GM06990 (cell line): ENCODE data around the gene LRRC32.

Source experiments
- DNase-seq: peaks from one replicate; pipeline ENCODE4 v3.0.0-alpha.2; 2011; ENCODE audit not compliant: insufficient read length; ENCODE audit errors: extremely low read depth
- H3K27me3 ChIP-seq: replicated peaks from 2 replicates; pipeline ENCODE4 v1.6.0; 2011; ENCODE audit warnings: low read length; ENCODE audit not compliant: control insufficient read depth, insufficient read depth
- H3K36me3 ChIP-seq: 2 replicates; pipeline ENCODE4 v1.5.1; 2011; ENCODE audit warnings: low read length; ENCODE audit not compliant: control insufficient read depth, insufficient read depth
- H3K4me3 ChIP-seq: replicated peaks from 2 replicates; pipeline ENCODE4 v1.5.1; 2011; ENCODE audit warnings: low read depth, mild to moderate bottlenecking, control low read depth, low read length
- TF ChIP-seq, protein P1 (sequence below): IDR thresholded peaks from 2 replicates; pipeline ENCODE4 v1.5.1; 2011; ENCODE audit warnings: low read length, control low read depth, mild to moderate bottlenecking, inconsistent platforms; ENCODE audit not compliant: insufficient read depth, poor library complexity, severe bottlenecking

Gene LRRC32

DNA sequence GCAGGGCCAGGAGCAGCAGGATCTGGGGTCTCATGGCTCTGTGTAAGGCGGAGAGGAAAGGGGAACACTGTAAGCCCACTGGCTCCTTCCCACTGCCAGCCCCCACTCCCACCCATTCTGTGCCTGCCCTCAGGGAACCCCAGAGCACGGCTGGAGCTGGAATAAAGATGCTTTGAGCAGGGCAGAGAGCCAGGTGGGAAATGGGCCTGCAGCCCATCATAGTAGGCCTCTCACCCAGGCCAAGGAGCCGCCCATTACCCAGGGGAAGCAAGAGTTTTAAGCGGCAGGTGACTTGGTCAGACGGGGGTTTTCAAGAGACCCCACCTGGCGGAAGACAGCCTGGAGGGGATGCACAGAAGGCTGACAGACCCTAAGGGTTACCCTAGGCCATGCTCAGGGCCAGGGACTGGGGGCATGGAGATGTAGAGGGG, 4.6 kb downstream of the LRRC32 start:
- no peak for DNase-seq
- TF ChIP-seq, protein P1, sequence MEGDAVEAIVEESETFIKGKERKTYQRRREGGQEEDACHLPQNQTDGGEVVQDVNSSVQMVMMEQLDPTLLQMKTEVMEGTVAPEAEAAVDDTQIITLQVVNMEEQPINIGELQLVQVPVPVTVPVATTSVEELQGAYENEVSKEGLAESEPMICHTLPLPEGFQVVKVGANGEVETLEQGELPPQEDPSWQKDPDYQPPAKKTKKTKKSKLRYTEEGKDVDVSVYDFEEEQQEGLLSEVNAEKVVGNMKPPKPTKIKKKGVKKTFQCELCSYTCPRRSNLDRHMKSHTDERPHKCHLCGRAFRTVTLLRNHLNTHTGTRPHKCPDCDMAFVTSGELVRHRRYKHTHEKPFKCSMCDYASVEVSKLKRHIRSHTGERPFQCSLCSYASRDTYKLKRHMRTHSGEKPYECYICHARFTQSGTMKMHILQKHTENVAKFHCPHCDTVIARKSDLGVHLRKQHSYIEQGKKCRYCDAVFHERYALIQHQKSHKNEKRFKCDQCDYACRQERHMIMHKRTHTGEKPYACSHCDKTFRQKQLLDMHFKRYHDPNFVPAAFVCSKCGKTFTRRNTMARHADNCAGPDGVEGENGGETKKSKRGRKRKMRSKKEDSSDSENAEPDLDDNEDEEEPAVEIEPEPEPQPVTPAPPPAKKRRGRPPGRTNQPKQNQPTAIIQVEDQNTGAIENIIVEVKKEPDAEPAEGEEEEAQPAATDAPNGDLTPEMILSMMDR = no peak
- H3K4me3 ChIP-seq = no peak overlapping the region
- peaks cover 5% of the 10 kb centered on the region for H3K27me3 ChIP-seq
- H3K36me3 ChIP-seq = no peaks in the 10 kb centered on the region

DNA sequence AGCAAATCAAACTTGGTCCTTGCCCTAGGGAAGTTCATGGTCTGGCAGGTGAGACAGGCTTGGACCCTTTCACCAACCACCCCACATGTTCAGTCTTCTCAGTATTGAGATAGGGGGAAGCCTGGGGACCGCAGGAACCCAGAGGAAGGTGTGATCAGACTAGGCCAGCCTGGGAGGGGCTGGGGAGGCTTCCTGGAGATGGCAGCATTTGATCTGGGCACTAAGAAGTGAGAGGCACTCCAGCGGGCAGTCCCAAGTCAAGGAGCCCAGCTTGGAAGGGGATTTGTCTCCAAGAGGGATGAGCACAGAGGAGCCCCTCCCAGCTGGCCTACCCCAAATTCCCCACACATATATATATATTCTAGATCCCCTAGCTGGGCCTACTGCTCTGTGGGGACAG, 5.4 kb downstream of the LRRC32 start:
- DNase-seq = no peak
- TF ChIP-seq, protein P1 = no peak
- H3K36me3 ChIP-seq = no peaks in the 10 kb centered on the region
- H3K4me3 ChIP-seq = no peak overlapping the region
- H3K27me3 ChIP-seq = peaks cover 5% of the 10 kb centered on the region

DNA sequence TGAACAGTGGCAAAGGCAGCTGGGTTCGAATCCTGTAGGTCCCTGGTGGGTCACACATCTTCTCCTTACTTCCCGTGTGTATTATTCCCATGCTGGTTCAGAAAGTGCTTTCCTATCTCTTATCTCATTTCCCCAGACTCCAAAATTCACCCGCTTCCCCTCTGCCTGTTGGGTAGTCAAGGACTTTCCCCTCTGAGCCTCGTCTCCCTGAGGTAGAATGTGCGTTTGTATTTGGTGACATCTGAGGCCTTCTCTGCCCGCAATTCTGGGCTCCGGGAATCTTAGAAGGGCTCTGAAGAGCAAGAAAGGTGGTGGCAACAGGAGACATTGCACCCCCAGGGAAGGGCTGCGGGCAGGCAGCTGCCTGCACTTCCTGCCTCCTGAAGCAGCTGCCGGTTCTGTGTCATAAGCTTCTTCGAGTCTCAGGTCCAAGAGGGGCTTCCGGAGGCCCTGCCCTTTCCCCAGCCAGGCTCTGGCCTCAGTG, 5.9 kb downstream of the LRRC32 start:
- Histone ChIP-seq H3K4me3 (no peak overlapping the region), H3K36me3 (no peaks in the 10 kb centered on the region), H3K27me3 (peaks cover under 1% of the 10 kb centered on the region)
- no peak for DNase-seq
- TF ChIP-seq, protein P1 = no peak

DNA sequence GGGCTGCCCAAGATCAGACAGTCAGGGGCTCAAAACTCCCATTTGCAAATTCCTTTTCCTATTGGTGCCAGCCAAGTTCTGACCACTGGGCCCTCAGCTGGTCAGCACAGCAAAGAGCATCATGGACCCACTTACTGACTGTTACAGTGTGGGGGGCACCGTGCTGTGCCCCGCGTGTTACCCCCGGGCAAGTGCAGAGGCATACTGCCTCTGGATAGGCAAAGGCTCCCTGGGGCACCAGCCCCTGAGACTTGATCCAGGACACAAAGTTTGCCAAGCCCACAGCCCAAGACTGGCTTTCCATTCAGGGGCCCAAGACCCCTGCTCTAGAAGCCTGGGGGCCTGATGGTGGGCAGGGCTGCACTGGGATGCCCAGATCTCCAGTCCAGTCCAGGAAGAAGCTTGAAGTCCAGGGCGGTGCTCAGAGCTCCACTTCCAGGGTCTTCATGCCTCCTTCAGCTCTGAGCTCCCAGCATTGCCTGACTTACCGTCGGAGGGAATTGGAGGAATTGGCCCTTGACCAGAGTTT, 6.6 kb downstream of the LRRC32 start:
- TF ChIP-seq, protein P1 = no peak
- Histone ChIP-seq H3K36me3 (no peaks in the 10 kb centered on the region), H3K27me3 (no peaks in the 10 kb centered on the region; the same call in 1 of the 2 replicates), H3K4me3 (no peak overlapping the region)
- no peak for DNase-seq

DNA sequence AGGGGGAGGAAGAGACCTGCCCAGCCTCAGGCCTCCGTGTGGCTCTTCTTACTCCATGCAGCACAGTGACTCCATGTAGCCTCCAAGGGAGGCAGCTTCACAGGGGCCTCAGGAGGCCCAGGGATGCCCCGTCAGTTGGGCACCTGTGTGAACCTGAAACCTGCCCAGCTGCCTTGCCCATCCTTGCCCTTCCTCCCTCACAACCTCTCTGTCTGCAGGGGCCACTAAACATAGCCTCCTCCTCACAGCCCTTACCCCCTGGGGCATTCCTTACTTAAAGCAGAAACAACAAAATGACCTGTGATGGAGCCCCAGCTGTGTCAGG, 7.1 kb downstream of the LRRC32 start:
- H3K4me3 ChIP-seq = no peak overlapping the region
- H3K27me3 ChIP-seq = no peaks in the 10 kb centered on the region; the same call in 1 of the 2 replicates
- DNase-seq = no peak
- TF ChIP-seq, protein P1 = no peak
- no peaks in the 10 kb centered on the region for H3K36me3 ChIP-seq

DNA sequence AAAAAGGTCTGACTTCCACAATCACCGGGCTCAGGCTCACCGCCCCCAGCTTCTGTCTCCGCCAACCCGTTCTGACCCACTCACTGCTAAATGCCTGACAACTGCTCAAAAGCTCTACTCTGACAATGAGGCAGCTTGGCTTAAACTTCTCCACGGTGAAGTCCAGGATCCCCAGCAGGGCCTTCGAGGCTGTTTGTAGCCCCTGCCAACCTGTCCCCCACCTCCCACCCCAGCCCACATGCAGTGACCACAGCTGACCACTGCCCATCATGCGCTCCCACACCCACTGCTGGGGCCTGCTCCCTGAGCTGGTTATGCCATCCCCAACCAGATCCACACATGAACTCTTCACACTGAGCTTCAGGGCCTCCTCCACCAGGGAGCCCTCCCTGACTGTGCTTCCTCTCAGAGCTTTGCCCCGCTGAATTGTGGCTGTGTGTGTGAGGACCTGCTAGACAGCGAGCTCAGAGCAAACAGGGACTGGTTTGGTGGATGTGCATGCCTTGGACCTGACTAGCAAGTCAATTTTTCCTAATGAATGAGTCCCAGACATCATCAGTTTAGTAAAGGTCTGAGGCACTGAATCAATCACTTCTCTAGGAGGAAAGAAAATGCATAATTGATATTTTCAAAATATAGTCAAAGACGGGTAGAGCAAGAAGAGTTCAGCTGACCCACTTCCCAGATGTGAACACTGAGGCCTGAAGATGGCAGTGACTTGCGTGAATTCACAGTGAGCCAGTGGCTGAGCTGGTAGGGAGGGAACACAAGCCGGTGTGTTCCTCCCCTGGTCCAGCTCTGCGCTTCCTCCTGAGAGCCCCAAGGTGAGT, 7.7 kb downstream of the LRRC32 start:
- TF ChIP-seq, protein P1 = no peak
- Histone ChIP-seq H3K36me3 (no peaks in the 10 kb centered on the region), H3K27me3 (no peaks in the 10 kb centered on the region; the same call in 1 of the 2 replicates)

More for the DNA sequence above, 7.7 kb downstream of the LRRC32 start:
- no peak for DNase-seq
- H3K4me3 ChIP-seq = no peak overlapping the region
